GM21390 (cell line): ENCODE results near the gene NOS1.

Source experiments
- ATAC-seq: cut with Tn5 transposase; IDR thresholded peaks from one replicate; pipeline ENCODE4 v1.9.1; 2021; ENCODE audit not compliant: unreplicated experiment

Gene NOS1

DNA sequence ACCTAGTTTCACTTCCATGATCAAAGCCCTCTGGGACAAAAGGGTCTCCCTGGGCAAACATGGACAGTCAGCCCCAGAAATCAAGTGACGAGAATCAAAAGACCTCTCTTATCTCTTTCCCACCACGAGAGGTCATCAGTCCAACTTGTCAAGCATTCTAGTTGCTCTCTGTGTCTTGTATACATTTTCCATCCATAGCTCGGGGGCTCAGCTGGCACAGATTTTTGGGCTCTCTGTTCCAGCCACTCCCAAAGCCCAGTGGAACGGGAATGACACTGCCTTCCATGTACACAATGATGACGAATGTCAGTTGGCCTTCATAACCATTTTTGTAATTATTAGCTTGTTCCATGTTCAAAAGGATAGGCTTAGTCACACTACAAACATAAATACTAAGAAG, 29.7 kb downstream of the NOS1 start:
- ATAC-seq, result no peak

GRCh38 chr12:117330441-117331113, 30.8 kb downstream of the NOS1 start:
- no peak for ATAC-seq

DNA sequence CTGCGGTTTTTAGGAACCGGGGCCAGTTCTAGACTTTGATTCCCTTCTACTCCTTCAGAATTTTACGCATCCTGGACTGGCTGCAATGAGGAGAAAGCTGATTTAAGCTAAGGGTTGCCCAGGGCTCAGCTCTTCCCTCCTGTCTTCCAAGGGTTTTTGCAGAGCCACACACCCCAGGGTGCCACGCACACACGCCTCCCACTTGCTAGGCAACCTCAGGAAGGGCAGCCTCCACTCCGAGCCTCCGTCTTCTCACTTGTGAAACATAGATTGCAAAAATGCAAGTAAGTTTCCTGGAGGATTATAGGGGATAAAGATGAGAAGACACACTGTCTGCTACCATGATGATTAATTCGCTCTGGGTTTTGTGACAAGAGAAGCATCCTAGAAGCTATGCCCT, 31.7 kb downstream of the NOS1 start:
- no peak for ATAC-seq

DNA sequence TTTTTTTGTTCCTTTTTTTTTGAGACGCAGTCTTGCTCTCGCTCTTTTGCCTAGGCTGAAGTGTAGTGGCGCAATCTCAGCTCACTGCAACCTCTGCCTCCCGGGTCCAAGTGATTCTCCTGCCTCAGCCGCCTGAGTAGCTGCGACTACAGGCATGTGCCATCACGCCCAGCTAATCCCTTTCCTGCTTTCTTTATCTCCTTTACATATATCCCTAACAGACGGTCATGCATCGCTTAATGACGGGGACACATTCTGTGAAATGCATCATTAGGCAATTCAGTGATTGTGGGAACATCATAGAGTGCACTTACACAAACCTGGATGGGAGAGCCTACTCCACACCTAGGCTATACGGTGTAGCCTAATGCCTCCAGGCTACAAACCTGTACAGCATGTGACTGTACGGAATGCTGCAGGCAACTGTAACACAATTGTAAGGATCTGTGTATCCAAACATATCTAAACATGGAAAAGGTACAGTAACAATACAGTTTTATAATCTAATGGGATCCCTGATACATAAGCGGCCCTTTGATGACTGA, 32.8 kb downstream of the NOS1 start:
- no peak for ATAC-seq

DNA sequence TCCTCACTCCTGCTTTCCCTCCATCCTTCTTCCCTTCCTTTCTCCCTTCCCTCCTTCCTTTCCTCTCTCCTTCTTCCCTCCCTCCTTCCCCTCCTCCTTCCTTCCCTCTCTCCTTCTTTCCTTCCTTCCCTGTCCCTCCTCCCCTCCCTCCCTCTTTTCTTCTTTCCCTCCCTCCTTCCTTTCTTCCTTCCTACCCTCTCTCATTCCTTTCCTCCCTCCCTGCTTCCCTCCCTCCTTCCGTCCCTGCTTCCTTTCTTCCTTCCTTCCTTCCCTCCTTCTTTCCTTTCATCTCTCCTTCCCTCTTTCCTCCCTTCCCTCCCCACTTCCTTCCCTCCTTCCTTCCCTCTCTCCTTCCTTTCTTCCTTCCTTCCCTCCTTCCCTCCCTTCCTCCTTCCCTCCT, 39.0 kb downstream of the NOS1 start:
- no peak for ATAC-seq

DNA sequence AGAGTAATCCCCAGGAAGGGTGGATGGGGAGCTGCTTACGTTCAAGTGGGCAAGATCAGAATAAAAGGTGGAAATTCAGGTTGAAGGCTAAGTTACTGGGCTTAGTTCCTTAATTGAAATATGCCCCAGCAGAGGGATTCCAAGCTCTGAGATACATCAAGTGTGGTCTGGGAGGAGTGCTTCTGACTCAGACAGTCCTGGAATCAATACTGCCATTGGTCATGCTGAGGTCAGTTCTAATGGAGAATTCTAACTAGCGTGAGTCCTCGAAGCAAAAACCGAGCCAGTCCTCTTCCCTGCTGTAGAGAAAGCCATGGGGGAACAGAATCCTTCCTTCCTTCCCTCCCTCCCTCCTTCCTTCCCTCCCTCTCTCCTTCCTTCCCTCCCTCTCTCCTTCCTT, 39.9 kb downstream of the NOS1 start:
- no peak for ATAC-seq

- ATAC-seq, result no peak
These were observed 42.8 kb downstream of the NOS1 start for GRCh38 chr12:117318591-117318990.

DNA sequence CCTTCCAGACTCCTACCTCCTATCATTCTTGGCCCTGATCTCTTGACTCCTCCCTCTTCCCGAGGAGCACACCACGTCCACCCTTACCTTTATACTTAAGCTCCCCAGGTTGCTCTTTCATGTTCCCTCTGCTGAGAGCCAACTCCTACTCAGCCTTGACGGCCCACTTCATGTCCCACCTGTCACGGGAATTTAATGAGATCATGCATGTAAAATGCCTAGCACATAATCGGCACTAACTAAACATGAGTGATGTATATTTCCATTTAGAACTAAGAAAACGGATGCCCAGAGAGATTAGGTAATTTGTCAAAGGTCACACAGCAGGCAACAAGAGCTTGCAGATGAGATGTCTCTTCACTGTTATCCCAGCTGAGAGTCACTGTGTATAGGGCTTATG, 45.1 kb downstream of the NOS1 start:
- no peak for ATAC-seq

- no peak for ATAC-seq
These were observed 47.5 kb downstream of the NOS1 start for GRCh38 chr12:117313926-117314325.

DNA sequence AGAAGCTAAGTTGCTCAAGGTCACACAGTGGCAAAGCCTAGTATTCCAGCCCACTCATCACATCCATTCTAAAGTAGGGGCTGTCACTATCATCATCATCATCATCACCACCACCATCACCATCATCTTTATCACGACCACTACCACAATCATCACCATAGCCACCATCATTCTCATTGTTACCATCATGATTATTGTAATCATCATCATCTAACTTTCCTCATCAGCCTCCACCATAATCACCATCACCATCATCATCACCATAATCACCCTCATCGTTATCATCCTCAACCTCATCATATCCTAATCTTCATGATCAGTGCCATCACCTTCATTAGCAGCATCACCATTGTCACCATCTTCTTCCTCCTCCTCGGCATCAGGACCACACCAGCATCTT, 48.7 kb downstream of the NOS1 start:
- no peak for ATAC-seq

GRCh38 chr12:117309276-117309925, 52.0 kb downstream of the NOS1 start:
- no peak for ATAC-seq

DNA sequence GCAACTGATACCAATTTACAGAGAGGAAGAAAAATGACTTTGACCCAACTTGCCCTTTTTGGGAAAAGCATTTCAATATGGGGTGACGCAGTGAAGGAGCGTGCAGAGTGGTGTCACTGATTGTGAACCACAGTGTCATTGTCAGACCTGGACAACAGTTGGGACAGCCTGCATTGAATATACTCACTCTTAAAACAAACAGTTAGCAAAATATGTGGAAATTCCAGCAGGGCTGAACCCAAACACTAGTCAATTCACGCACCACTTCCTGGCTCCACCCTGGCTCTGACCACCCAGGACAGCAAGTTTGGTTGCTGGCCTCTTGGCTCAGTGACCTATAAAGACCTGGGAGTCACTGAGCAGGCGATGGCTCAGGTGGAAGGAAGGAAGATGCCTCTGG, 61.3 kb downstream of the NOS1 start:
- no peak for ATAC-seq

- no peak for ATAC-seq
These were observed 62.7 kb downstream of the NOS1 start for GRCh38 chr12:117298648-117299225.

GRCh38 chr12:117298191-117298590, 63.2 kb downstream of the NOS1 start:
- ATAC-seq, result no peak

GRCh38 chr12:117294189-117294603, 67.2 kb downstream of the NOS1 start:
- ATAC-seq, result no peak

- no peak for ATAC-seq
These were observed 67.9 kb downstream of the NOS1 start for GRCh38 chr12:117293510-117293909.

GRCh38 chr12:117292688-117293087, 68.7 kb downstream of the NOS1 start:
- no peak for ATAC-seq

DNA sequence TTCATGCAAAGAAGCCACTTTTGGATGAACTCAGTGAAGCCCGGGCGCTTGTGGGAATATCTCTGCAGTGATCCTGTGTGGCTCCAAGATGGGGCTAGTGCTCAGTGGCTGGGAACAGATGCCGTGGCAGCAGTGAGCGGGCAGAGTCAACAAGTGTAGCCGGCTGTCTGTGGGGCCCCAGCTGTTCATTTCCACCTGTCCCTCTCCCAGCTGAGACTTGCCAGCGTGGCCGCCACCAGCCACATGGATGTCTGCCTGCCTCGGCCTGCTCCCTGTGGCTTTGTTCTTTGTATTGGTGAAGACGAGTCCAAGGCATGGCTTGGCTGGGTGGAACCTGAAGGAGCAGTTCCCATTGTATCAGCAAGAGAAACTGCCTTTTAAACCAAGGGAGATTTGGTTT, 77.3 kb downstream of the NOS1 start:
- no peak for ATAC-seq

DNA sequence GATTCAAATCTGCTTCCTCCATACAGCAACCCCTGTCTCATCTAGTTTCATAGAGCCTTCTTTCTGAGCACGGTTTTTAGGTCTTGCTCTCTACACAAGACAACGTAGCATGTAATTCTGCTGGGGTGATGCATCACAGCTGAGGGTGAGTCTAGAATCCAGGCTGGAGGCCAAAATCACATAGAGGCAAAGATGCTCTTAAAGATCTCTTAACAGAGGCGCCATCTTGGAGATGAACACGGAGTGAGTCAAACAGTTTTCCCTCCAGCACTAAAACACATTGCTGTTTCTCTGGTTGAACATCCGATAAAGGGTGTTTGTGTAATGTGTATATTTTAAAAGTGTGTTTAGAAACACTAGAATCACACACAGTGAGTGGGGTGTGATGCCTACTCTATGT, 78.9 kb downstream of the NOS1 start:
- ATAC-seq, result no peak

- no peak for ATAC-seq
These were observed 81.3 kb downstream of the NOS1 start for GRCh38 chr12:117280019-117280680.

DNA sequence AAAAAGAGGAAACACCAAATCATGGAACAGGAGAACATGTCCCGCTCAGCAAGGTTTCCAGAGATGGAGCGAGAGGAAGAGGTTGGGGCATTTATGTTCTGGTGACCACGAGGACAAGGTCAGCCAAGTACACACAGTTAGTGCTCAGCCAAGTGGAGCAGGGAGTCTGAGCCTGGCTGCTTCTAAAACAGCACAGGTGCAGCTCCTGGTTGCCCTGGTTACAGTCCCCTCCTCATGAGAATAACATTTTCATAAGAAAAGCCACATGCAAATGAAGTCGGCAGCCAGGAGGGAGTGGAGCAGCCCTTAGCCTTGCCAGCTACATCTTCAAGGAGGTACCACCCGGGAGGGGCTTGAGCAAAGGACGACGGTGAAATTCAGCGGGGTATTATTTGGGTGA, 81.8 kb downstream of the NOS1 start:
- no peak for ATAC-seq

- no peak for ATAC-seq
These were observed 83.6 kb downstream of the NOS1 start for GRCh38 chr12:117277875-117278274.
